ENCODE measurements around the gene LRRC23.

Gene LRRC23

GRCh38 chr12:6959058-6959804 is 54.6 kb downstream of the LRRC23 start:
- H3K9me3 Mint-ChIP-seq, result no peaks in the 10 kb centered on the region
- peak overlapping the region; percentile 94 to 98 for H3K27ac Mint-ChIP-seq
- ATAC-seq, result peak; percentile 66
- peak overlapping the region; percentile 93 to 95 for H3K4me3 Mint-ChIP-seq
- peak; percentile 68 to 82 for DNase-seq
- peaks cover 98% of the 10 kb centered on the region for H3K4me1 Mint-ChIP-seq
- H3K27me3 Mint-ChIP-seq, result no peaks in the 10 kb centered on the region

GRCh38 chr12:6959805-6960592 is 55.4 kb downstream of the LRRC23 start:
- DNase-seq (no peak), ATAC-seq (no peak)
- Mint-ChIP-seq H3K4me1 (peaks cover 98% of the 10 kb centered on the region), H3K4me3 (peak overlapping the region; percentile 93 to 95), H3K27ac (peak overlapping the region; percentile 28 to 95), H3K27me3 (no peaks in the 10 kb centered on the region), H3K9me3 (no peaks in the 10 kb centered on the region)

- ATAC-seq, result peak; percentile 31
- Mint-ChIP-seq H3K4me3 (peak overlapping the region; percentile 93 to 95), H3K27me3 (no peaks in the 10 kb centered on the region), H3K27ac (peak overlapping the region; percentile 98), H3K4me1 (peaks cover 98% of the 10 kb centered on the region), H3K9me3 (no peaks in the 10 kb centered on the region)
- DNase-seq, result peak; percentile 54 to 64
Measured at GRCh38 chr12:6960593-6961277, 56.1 kb downstream of the LRRC23 start.

- ATAC-seq (peak; percentile 78), DNase-seq (peak; percentile 87 to 94)
- Mint-ChIP-seq H3K4me3 (peak overlapping the region; percentile 93 to 95), H3K9me3 (no peaks in the 10 kb centered on the region), H3K27ac (peak overlapping the region; percentile 98), H3K4me1 (peaks cover 98% of the 10 kb centered on the region), H3K27me3 (no peaks in the 10 kb centered on the region)
Measured at GRCh38 chr12:6961278-6961694, 56.7 kb downstream of the LRRC23 start.

- peak; percentile 54 for ATAC-seq
- Mint-ChIP-seq H3K9me3 (no peaks in the 10 kb centered on the region), H3K4me1 (peaks cover 97% of the 10 kb centered on the region), H3K27ac (peak overlapping the region; percentile 98), H3K4me3 (peak overlapping the region; percentile 93 to 95), H3K27me3 (no peaks in the 10 kb centered on the region)
- DNase-seq, result peak in 1 of 2 donors; percentile 75
Measured at GRCh38 chr12:6961695-6962284, 57.2 kb downstream of the LRRC23 start.

GRCh38 chr12:6962285-6963015 is 57.8 kb downstream of the LRRC23 start:
- H3K9me3 Mint-ChIP-seq, result no peaks in the 10 kb centered on the region
- ATAC-seq (no peak), DNase-seq (peak; percentile 20 to 33)
- peaks cover 96% of the 10 kb centered on the region for H3K4me1 Mint-ChIP-seq
- no peaks in the 10 kb centered on the region for H3K27me3 Mint-ChIP-seq
- peak overlapping the region; percentile 93 to 95 for H3K4me3 Mint-ChIP-seq
- peak overlapping the region; percentile 98 for H3K27ac Mint-ChIP-seq

- Mint-ChIP-seq H3K27ac (peak overlapping the region; percentile 89 to 94), H3K4me3 (peak overlapping the region in 1 of 2 donors; percentile 95), H3K4me1 (peaks cover 96% of the 10 kb centered on the region), H3K27me3 (no peaks in the 10 kb centered on the region), H3K9me3 (no peaks in the 10 kb centered on the region)
- ATAC-seq, result no peak
- peak in 1 of 2 donors; percentile 34 for DNase-seq
Measured at GRCh38 chr12:6963016-6963731, 58.6 kb downstream of the LRRC23 start.

All from stimulated activated naive CD8-positive, alpha-beta T cell treated with anti-CD3 and anti-CD28 coated beads, Interleukin-15, amount 100 ng/mL, for 72 hours (primary cell).